T-helper 1 cell (primary cell): ENCODE data around the gene BEAN1.
"Not testable (repeated sequence)": the region's sequence is repeated elsewhere in the genome, so short reads cannot be mapped to it uniquely, and the experiment has no call there.

Experiments used
- DNase-seq, 5 donors: peaks; one replicate each; pipeline ENCODE4 v3.0.0-alpha.2; 2012 to 2020

Gene BEAN1

GRCh38 chr16:66441586-66442375, 14.7 kb downstream of the BEAN1 start:
- no peak for DNase-seq

- DNase-seq = no peak
Measured at GRCh38 chr16:66442502-66443268, 15.6 kb downstream of the BEAN1 start.

- DNase-seq = no peak
Measured at GRCh38 chr16:66443269-66443652, 16.2 kb downstream of the BEAN1 start.

GRCh38 chr16:66444049-66444481, 17.0 kb downstream of the BEAN1 start:
- no peak for DNase-seq

GRCh38 chr16:66446737-66447136, 19.6 kb downstream of the BEAN1 start:
- no peak for DNase-seq

GRCh38 chr16:66447491-66447890, 20.4 kb downstream of the BEAN1 start:
- DNase-seq = no peak

GRCh38 chr16:66451548-66451947, 24.5 kb downstream of the BEAN1 start:
- no peak for DNase-seq

- not testable (repeated sequence) for DNase-seq
Measured at GRCh38 chr16:66453230-66453629, 26.1 kb downstream of the BEAN1 start.

GRCh38 chr16:66454751-66455150, 27.7 kb downstream of the BEAN1 start:
- DNase-seq = no peak

GRCh38 chr16:66455970-66456369, 28.9 kb downstream of the BEAN1 start:
- DNase-seq = no peak

GRCh38 chr16:66457888-66458287, 30.8 kb downstream of the BEAN1 start:
- peak in 1 of 5 donors; percentile 1 for DNase-seq

GRCh38 chr16:66458292-66458691, 31.2 kb downstream of the BEAN1 start:
- no peak for DNase-seq

- DNase-seq = no peak
Measured at GRCh38 chr16:66458853-66459252, 31.8 kb downstream of the BEAN1 start.

GRCh38 chr16:66459878-66460277, 32.8 kb downstream of the BEAN1 start:
- DNase-seq = no peak

GRCh38 chr16:66460703-66461102, 33.6 kb downstream of the BEAN1 start:
- no peak for DNase-seq

GRCh38 chr16:66462912-66463311, 35.8 kb downstream of the BEAN1 start:
- no peak for DNase-seq

GRCh38 chr16:66465946-66466345, 38.9 kb downstream of the BEAN1 start:
- not testable (repeated sequence) for DNase-seq

GRCh38 chr16:66466636-66467035, 39.5 kb downstream of the BEAN1 start:
- not testable (repeated sequence) for DNase-seq

GRCh38 chr16:66467611-66468010, 40.5 kb downstream of the BEAN1 start:
- DNase-seq = no peak

GRCh38 chr16:66468321-66468965, 41.3 kb downstream of the BEAN1 start:
- no peak for DNase-seq

- DNase-seq = no peak
Measured at GRCh38 chr16:66469291-66469946, 42.3 kb downstream of the BEAN1 start.

GRCh38 chr16:66469947-66470546, 43.0 kb downstream of the BEAN1 start:
- no peak for DNase-seq

- no peak for DNase-seq
Measured at GRCh38 chr16:66470556-66470955, 43.5 kb downstream of the BEAN1 start.
